ENCODE data around the gene NAPA. TPM values are rescaled to one million over a fixed set of nuclear protein-coding genes. Genes with fewer than 3 reads are reported as not detected.

The NAPA gene
- total and polyA plus RNA-seq, 2 of the 13 experiments (the other 11 are each of a cell fraction or from before 2014, with no cell fraction given), result 32.6 to 65.9 TPM

- TF ChIP-seq, protein P1, sequence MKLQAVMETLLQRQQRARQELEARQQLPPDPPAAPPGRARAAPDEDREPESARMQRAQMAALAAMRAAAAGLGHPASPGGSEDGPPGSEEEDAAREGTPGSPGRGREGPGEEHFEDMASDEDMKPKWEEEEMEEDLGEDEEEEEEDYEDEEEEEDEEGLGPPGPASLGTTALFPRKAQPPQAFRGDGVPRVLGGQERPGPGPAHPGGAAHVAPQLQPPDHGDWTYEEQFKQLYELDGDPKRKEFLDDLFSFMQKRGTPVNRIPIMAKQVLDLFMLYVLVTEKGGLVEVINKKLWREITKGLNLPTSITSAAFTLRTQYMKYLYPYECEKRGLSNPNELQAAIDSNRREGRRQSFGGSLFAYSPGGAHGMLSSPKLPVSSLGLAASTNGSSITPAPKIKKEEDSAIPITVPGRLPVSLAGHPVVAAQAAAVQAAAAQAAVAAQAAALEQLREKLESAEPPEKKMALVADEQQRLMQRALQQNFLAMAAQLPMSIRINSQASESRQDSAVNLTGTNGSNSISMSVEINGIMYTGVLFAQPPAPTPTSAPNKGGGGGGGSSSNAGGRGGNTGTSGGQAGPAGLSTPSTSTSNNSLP (IDR thresholded peaks at IDR 0.05; ENCODE audit: low read depth, low read length), result no peak
- no peak for TF ChIP-seq ZNF138 (CRISPR knock-in tag; IDR thresholded peaks at IDR 0.05; ENCODE audit: low read depth)
- TF ChIP-seq, protein P2, sequence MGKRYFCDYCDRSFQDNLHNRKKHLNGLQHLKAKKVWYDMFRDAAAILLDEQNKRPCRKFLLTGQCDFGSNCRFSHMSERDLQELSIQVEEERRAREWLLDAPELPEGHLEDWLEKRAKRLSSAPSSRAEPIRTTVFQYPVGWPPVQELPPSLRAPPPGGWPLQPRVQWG (CRISPR knock-in tag; IDR thresholded peaks at IDR 0.05; ENCODE audit: borderline replicate concordance, low read depth), result no peak
- TF ChIP-seq TAF15 (IDR thresholded peaks at IDR 0.05; ENCODE audit: low read depth, low read length, poor library complexity, severe bottlenecking), result no peak
- TF ChIP-seq, protein P3, sequence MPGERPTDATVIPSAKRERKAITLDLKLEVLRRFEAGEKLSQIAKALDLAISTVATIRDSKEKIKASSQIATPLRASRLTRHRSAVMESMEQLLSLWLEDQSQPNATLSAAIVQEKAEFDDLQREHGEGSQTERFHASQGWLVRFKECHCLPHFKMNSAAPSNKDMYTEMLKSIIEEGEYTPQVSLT (CRISPR knock-in tag; IDR thresholded peaks at IDR 0.05; ENCODE audit: borderline replicate concordance, low read depth), result no peak
- no peak for TF ChIP-seq MBNL3 (CRISPR knock-in tag; conservative IDR thresholded peaks at IDR 0.05)
- peak; percentile 86 for TF ChIP-seq CREB1 (IDR thresholded peaks at IDR 0.05)
- TF ChIP-seq CREB1 (CRISPR knock-in tag; IDR thresholded peaks at IDR 0.05), result peak; percentile 77
- peak; percentile 60; the same call in 1 of the 2 replicates for TF ChIP-seq CREM (IDR thresholded peaks at IDR 0.05)
- no peak for TF ChIP-seq CREM (CRISPR knock-in tag; IDR thresholded peaks at IDR 0.05)
- peak; percentile 82; the same call in 1 of the 2 replicates for TF ChIP-seq ELF4 (CRISPR knock-in tag; IDR thresholded peaks at IDR 0.05; ENCODE audit: borderline replicate concordance)
- TF ChIP-seq, protein P4, sequence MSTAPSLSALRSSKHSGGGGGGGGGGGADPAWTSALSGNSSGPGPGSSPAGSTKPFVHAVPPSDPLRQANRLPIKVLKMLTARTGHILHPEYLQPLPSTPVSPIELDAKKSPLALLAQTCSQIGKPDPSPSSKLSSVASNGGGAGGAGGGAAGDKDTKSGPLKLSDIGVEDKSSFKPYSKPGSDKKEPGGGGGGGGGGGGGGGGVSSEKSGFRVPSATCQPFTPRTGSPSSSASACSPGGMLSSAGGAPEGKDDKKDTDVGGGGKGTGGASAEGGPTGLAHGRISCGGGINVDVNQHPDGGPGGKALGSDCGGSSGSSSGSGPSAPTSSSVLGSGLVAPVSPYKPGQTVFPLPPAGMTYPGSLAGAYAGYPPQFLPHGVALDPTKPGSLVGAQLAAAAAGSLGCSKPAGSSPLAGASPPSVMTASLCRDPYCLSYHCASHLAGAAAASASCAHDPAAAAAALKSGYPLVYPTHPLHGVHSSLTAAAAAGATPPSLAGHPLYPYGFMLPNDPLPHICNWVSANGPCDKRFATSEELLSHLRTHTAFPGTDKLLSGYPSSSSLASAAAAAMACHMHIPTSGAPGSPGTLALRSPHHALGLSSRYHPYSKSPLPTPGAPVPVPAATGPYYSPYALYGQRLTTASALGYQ (CRISPR knock-in tag; IDR thresholded peaks at IDR 0.05), result no peak; the same call in 1 of the 2 replicates
- no peak for TF ChIP-seq TOE1 (CRISPR knock-in tag; IDR thresholded peaks at IDR 0.05)
- no peak for TF ChIP-seq ZNF24 (IDR thresholded peaks at IDR 0.05)
- no peak for TF ChIP-seq JARID2 (CRISPR knock-in tag; IDR thresholded peaks at IDR 0.05; ENCODE audit: insufficient replicate concordance)
- TF ChIP-seq, protein P5, sequence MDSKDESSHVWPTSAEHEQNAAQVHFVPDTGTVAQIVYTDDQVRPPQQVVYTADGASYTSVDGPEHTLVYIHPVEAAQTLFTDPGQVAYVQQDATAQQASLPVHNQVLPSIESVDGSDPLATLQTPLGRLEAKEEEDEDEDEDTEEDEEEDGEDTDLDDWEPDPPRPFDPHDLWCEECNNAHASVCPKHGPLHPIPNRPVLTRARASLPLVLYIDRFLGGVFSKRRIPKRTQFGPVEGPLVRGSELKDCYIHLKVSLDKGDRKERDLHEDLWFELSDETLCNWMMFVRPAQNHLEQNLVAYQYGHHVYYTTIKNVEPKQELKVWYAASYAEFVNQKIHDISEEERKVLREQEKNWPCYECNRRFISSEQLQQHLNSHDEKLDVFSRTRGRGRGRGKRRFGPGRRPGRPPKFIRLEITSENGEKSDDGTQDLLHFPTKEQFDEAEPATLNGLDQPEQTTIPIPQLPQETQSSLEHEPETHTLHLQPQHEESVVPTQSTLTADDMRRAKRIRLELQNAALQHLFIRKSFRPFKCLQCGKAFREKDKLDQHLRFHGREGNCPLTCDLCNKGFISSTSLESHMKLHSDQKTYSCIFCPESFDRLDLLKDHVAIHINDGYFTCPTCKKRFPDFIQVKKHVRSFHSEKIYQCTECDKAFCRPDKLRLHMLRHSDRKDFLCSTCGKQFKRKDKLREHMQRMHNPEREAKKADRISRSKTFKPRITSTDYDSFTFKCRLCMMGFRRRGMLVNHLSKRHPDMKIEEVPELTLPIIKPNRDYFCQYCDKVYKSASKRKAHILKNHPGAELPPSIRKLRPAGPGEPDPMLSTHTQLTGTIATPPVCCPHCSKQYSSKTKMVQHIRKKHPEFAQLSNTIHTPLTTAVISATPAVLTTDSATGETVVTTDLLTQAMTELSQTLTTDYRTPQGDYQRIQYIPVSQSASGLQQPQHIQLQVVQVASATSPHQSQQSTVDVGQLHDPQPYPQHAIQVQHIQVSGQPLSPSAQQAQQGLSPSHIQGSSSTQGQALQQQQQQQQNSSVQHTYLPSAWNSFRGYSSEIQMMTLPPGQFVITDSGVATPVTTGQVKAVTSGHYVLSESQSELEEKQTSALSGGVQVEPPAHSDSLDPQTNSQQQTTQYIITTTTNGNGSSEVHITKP (CRISPR knock-in tag; IDR thresholded peaks at IDR 0.05; ENCODE audit: low read depth), result no peak
- TF ChIP-seq ATF7 (IDR thresholded peaks at IDR 0.05), result no peak
- no peak; the same call in 1 of the 2 replicates for TF ChIP-seq ATF7 (CRISPR knock-in tag; IDR thresholded peaks at IDR 0.05)
- TF ChIP-seq PBX2 (CRISPR knock-in tag; IDR thresholded peaks at IDR 0.05), result no peak
- no peak for TF ChIP-seq ZNF768 (CRISPR knock-in tag; IDR thresholded peaks at IDR 0.05)
- TF ChIP-seq KLF16 (CRISPR knock-in tag; IDR thresholded peaks at IDR 0.05), result peak in 1 of 2 experiments; percentile 81; a peak in 1 of 4 replicates
Observed at GRCh38 chr19:47514869-47515588, at the start of gene NAPA (continued).
